ENCODE data around the gene C2orf15.
"Not testable (repeated sequence)": the region's sequence is repeated elsewhere in the genome, so short reads cannot be mapped to it uniquely, and the experiment has no call there.

C2orf15 gene

GRCh38 chr2:99166218-99166617, 24.7 kb downstream of the C2orf15 start:
- no peak for DNase-seq (ENCODE audit: low spot score)

GRCh38 chr2:99169534-99169933, 28.0 kb downstream of the C2orf15 start:
- no peak for DNase-seq (ENCODE audit: low spot score)

- DNase-seq (ENCODE audit: low spot score): no peak
Observed at GRCh38 chr2:99171377-99172140, 30.1 kb downstream of the C2orf15 start.

GRCh38 chr2:99180755-99181623, 39.5 kb downstream of the C2orf15 start, which contains the start of the genes MITD1 and MRPL30:
TSS of gene MITD1 (minus strand) at chr2:99181058. CDS start at chr2:99180981, 77 bp downstream.
TSS of gene MRPL30 (plus strand) at chr2:99181184. CDS start at chr2:99186204, 5,020 bp downstream.
- peak; percentile 89 for DNase-seq (ENCODE audit: low spot score)

- no peak for DNase-seq (ENCODE audit: low spot score)
Observed at GRCh38 chr2:99181624-99182000, 40.1 kb downstream of the C2orf15 start.

- DNase-seq (ENCODE audit: low spot score): no peak
Observed at GRCh38 chr2:99183025-99183424, 41.5 kb downstream of the C2orf15 start.

GRCh38 chr2:99184811-99185210, 43.3 kb downstream of the C2orf15 start:
- no peak for DNase-seq (ENCODE audit: low spot score)

GRCh38 chr2:99187011-99187410, 45.5 kb downstream of the C2orf15 start:
- DNase-seq (ENCODE audit: low spot score): no peak

- no peak for DNase-seq (ENCODE audit: low spot score)
Observed at GRCh38 chr2:99188357-99188756, 46.9 kb downstream of the C2orf15 start.

GRCh38 chr2:99190548-99190947, 49.0 kb downstream of the C2orf15 start:
- no peak for DNase-seq (ENCODE audit: low spot score)

- not testable (repeated sequence) for DNase-seq (ENCODE audit: low spot score)
Observed at GRCh38 chr2:99192364-99192763, 50.9 kb downstream of the C2orf15 start.

- no peak for DNase-seq (ENCODE audit: low spot score)
Observed at GRCh38 chr2:99198103-99198841, 56.8 kb downstream of the C2orf15 start.

GRCh38 chr2:99200076-99200800, 58.7 kb downstream of the C2orf15 start:
- DNase-seq (ENCODE audit: low spot score): no peak

All from AG08396 (cell line).